AG04450 (cell line): Measurements from ENCODE around the gene TRIP12. TPM values are rescaled to one million over a fixed set of nuclear protein-coding genes. Genes with fewer than 3 reads are reported as not detected.
"Not testable (repeated sequence)": the region's sequence is repeated elsewhere in the genome, so short reads cannot be mapped to it uniquely, and the experiment has no call there.

Experiments
- CTCF ChIA-PET: fragments of 300-600, 350-600 bp; formaldehyde crosslinking; extraction: SDS; loops from one replicate; lab custom pipeline; 2022; ENCODE audit warnings: antibody characterized with exemption, inconsistent platforms; lab: Charles Lee
- POLR2A ChIA-PET: fragments of 350-600 bp; formaldehyde crosslinking; extraction: SDS; loops from one replicate; lab custom pipeline; 2021; ENCODE audit warnings: antibody characterized with exemption, inconsistent platforms; lab: Yijun Ruan, JAX
- DNase-seq: peaks from one replicate; pipeline ENCODE4 v3.0.0-alpha.2; 2011; ENCODE audit warnings: low read depth, low spot score
- H3K27ac ChIP-seq: one replicate; pipeline ENCODE4 v1.5.1; 2012; ENCODE audit warnings: low read depth, low read length, control low read depth
- H3K27me3 ChIP-seq: one replicate; pipeline ENCODE4 v1.6.0; 2012; ENCODE audit warnings: low read length; ENCODE audit not compliant: control insufficient read depth, insufficient read depth
- H3K4me3 ChIP-seq: 2 replicates; pipeline ENCODE4 v1.5.1; 2011; ENCODE audit warnings: mild to moderate bottlenecking, low read depth, low read length, control low read depth
- H3K9me3 ChIP-seq: 2 replicates; pipeline ENCODE4 v1.5.1; 2012; ENCODE audit warnings: low read length; ENCODE audit not compliant: control insufficient read depth, insufficient read depth
- CTCF ChIP-seq: IDR thresholded peaks from 2 replicates; pipeline ENCODE4 v1.5.1; 2011; ENCODE audit warnings: low read depth, low read length, control low read depth, inconsistent platforms
- polyA plus RNA-seq: library from polyadenylated mRNA; depleted of rRNA; stranded (reverse); fragments of >200 nt; gene quantifications from 2 replicates; pipeline ENCODE4 v1.2.3, GENCODE V29; 2011

Gene TRIP12
- polyA plus RNA-seq, 1 experiment = 170 TPM

- DNase-seq = no peak
- no peak overlapping the region for H3K27ac ChIP-seq
- no peak overlapping the region for H3K4me3 ChIP-seq
- TF ChIP-seq CTCF = no peak
- H3K27me3 ChIP-seq = no peaks in the 10 kb centered on the region
- ChIA-PET CTCF (interaction anchor here (0.6 to 1.3 kb wide), 3 partner anchors 42 to 104 kb away, joined by 3 to 6 read pairs (median 4); no protein-coding TSS in a partner anchor), POLR2A (no interaction called here)
- H3K9me3 ChIP-seq = no peaks in the 10 kb centered on the region
Measured at GRCh38 chr2:229843613-229844012, 78.2 kb downstream of the TRIP12 start.

- no peaks in the 10 kb centered on the region for H3K27me3 ChIP-seq
- TF ChIP-seq CTCF = no peak
- H3K27ac ChIP-seq = no peak overlapping the region
- no peaks in the 10 kb centered on the region for H3K9me3 ChIP-seq
- ChIA-PET CTCF (interaction anchor here (1.6 kb wide), 1 partner anchor 58 kb away, joined by 6 read pairs; no protein-coding TSS in a partner anchor), POLR2A (no interaction called here)
- DNase-seq = no peak
- no peak overlapping the region for H3K4me3 ChIP-seq
Measured at GRCh38 chr2:229838729-229839128, 83.1 kb downstream of the TRIP12 start.

GRCh38 chr2:229836847-229837246 is 85.0 kb downstream of the TRIP12 start:
- no peak for DNase-seq
- CTCF ChIA-PET = interaction anchor here (0.6 to 2.7 kb wide), 4 partner anchors 36 to 230 kb away, joined by 3 to 12 read pairs (median 3); no protein-coding TSS in a partner anchor
- TF ChIP-seq CTCF = no peak
- no peaks in the 10 kb centered on the region for H3K27me3 ChIP-seq
- no peak overlapping the region for H3K4me3 ChIP-seq
- H3K27ac ChIP-seq = no peak overlapping the region
- H3K9me3 ChIP-seq = no peaks in the 10 kb centered on the region
- POLR2A ChIA-PET = no interaction called here

GRCh38 chr2:229835596-229836283 is 86.1 kb downstream of the TRIP12 start:
- H3K27me3 ChIP-seq = no peaks in the 10 kb centered on the region
- DNase-seq = no peak
- ChIA-PET POLR2A (no interaction called here), CTCF (interaction anchor here (1.3 to 5.7 kb wide), 3 partner anchors 35 to 55 kb away, joined by 3 to 29 read pairs (median 12); no protein-coding TSS in a partner anchor)
- H3K9me3 ChIP-seq = no peaks in the 10 kb centered on the region
- no peak for TF ChIP-seq CTCF
- no peak overlapping the region for H3K27ac ChIP-seq
- H3K4me3 ChIP-seq = no peak overlapping the region

GRCh38 chr2:229834368-229834767 is 87.4 kb downstream of the TRIP12 start:
- H3K27me3 ChIP-seq, H3K9me3 ChIP-seq, H3K4me3 ChIP-seq, POLR2A ChIA-PET, H3K27ac ChIP-seq, DNase-seq: not testable (repeated sequence)
- CTCF ChIA-PET = interaction anchor here (1.8 to 5.7 kb wide), 2 partner anchors 33 to 53 kb away, joined by 6 to 29 read pairs; no protein-coding TSS in a partner anchor
